ENCODE data around the gene ZNF23.

ZNF23 gene

GRCh38 chr16:71425746-71426068, 36.3 kb downstream of the ZNF23 start:
- DNase-seq: no peak

- DNase-seq: no peak
Observed at GRCh38 chr16:71424626-71425025, 37.4 kb downstream of the ZNF23 start.

DNA sequence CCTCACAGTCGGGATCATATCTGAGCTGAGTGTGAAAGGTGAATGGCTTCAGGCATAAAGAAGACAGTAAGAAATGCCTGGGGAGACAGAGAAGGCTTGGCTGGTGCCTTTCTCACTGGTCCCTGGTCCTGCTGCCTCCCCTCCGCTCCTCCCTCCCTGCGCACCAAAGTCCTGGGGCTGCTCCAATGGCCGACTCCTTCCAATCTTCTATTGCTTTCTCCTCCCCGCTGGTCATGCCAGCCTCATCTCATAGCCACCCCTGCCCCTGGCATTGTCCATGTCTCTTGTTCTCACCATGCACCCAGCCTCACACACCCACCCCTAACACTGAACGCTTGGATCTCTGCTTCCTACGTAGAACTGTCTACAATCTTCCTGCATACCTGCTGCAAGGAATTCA, 38.2 kb downstream of the ZNF23 start:
- no peak for DNase-seq

DNA sequence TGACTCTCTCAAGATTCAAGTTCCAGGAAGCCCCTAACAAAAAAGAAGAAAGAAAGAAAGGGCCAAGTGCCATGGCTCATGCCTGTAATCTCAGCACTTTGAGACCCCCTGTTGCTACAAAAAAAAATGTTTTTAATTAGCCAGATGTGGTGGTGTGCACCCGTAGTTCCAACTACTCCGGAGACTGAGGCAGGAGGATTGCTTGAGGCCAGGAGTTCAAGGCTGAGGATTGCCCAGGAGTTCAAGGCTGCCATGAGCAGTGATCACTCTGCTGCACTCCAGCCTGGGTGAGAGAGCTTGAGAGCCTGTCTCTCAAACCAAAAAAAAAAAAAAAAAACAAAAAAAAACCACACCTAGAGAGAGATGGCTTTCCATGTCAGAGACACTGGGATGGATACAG, 39.0 kb downstream of the ZNF23 start:
- no peak for DNase-seq

DNA sequence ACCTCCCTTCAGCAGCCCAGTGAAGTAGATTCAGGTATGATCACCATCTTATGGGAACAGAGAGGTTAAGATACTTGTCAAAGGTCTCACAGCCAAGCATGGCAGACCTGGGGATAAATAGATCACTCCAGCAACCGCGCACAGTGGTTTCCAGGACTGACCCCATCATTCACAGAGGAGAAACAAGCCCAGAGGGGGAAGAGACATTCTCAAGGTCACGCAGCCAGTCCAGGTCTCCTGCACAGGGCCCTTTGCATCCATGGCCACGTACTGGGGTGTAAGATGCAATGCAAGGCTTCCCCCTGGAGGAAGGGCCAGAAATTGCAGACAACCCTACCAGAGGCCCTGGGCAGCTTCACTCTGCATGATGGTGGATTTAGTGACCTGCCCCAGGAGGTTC, 40.1 kb downstream of the ZNF23 start:
- no peak for DNase-seq

- no peak for DNase-seq
Observed at GRCh38 chr16:71414038-71414437, 48.0 kb downstream of the ZNF23 start.

DNA sequence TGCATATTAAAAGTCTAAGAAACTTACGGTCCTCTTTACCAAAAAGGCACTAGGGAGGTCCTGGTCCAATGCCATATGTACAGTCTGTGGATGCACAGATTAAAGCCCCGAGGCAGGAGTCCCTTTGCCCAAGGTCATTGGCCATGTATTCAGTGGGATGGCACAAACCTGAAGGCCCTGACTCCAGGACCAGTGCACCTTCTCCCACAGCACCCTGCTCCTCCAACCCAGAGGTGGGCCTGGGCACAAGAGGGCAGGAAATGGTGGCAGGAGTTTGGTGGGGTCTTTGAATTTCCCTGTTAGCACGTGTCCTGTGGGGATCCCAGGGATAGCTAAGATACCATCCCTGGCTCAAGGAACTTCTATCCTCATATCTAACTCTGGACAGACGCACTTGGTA, 48.7 kb downstream of the ZNF23 start:
- no peak for DNase-seq

DNA sequence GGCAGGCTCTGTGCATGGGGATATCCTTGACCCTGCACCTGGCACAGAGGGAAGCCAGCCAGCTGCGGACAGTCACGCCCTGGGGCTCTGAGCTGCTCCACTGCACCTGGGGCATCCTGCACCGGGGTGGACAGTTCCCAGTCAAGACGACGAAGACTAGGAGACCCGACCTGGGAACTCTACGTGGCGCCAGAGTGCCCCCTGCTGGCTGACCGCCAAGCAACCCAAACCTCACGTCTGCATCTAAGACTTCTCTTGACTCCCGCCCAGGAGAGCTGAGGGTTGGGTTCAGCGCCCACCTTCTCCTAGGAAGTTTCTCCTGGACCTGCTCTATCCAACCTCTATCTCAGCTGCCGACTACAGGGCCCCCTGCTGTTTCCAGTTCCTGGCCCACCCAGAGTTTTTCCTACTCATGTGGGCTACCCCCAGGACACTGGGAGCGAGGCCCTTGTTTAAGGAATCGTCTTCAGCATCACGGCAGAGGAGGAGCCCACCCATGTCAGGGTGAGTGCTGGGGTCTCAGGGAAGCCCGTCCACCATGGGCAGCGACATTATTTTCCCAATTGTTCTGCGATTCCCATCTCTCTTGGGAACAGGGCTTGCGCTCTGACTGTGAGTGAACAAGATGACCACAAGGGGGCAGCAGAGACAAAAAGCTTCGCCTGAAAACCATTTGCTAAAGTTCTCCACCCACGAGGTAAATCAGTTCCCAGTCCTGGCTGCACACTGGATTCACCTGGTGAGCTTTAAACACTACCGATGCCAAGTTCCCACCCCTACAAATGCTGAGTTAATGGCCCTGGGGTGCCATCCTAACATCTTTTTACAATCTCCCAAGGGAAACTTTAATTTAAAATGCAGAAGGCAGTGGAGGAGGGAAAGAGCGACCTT, 49.5 kb downstream of the ZNF23 start:
- DNase-seq: peak; percentile 62

DNA sequence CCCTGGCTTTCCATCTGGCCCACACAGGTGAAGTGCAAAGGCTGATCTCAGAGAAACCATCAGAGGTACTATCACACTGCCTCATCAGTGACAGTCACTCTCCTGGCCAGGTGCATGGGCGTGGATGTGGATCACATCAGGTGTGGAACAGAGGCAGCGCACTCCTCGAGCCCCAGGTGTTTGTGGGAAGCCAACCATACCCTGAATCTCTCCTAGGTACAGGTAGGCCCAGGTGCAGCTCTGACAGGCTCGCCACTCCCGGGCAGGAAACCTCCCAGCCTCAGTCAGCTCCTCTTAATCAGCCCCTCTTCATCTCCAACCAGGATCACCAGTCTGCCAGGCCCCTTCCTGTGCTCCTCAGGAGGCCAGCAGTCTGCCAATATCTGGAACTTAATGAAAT, 51.9 kb downstream of the ZNF23 start:
- DNase-seq: no peak

- DNase-seq: no peak
Observed at GRCh38 chr16:71409011-71409775, 52.9 kb downstream of the ZNF23 start.

DNA sequence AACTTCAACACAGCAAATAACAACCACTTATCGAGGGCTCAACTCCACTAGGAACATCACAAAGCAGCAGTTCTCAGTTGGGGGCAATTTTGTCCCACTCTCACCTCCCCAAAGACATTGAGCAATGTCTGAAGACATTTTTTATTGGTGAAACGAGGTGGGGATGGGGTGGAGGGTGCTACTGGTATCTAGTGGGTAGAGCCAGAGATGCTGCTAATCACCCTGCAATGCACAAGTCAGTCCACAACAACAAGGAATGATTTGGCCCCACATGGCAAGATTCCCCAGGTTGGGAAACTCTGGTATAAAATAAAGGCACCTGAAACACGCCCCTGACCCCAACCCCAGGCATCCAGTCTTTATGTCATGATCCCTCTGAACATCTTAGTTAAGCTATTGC, 53.5 kb downstream of the ZNF23 start:
- DNase-seq: no peak

DNA sequence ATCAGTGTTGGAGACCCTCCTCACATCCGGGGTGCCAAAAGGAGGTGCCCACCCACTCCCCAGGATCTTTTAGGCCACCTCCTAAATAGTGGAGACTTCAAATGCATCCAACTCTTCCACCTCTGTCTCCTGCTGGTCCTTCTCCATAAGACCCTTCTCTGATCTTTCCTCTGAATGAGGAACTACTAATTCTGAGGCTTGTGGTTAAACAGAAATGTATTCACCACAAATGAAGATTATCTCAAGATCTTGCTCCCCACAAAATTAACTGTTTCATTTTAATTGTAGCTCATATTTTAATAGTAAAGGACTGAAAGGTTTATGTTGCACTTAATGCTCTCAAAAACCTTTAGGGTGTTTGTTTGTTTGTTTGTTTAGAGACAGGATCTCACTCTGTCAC, 54.3 kb downstream of the ZNF23 start:
- DNase-seq: no peak

DNA sequence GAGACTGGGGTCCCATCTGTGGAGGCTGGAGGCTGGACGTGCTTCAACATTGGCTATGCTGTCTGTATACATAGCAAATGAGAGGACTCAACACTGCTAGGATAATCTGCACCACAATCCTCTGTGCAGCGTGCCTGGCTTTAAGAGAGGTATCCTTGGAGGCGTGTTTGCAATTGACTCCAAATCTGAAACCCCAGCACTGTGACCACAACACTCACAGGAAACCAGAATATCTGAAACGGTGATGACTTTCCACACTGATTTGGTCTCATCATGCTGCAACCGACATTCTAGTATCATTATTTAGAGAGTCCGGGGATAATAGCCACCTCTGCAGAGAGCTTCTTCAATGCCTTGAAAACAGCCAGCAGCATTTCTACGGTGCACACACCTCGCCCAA, 55.3 kb downstream of the ZNF23 start:
- no peak for DNase-seq

GRCh38 chr16:71406316-71406715, 55.7 kb downstream of the ZNF23 start:
- no peak for DNase-seq

DNA sequence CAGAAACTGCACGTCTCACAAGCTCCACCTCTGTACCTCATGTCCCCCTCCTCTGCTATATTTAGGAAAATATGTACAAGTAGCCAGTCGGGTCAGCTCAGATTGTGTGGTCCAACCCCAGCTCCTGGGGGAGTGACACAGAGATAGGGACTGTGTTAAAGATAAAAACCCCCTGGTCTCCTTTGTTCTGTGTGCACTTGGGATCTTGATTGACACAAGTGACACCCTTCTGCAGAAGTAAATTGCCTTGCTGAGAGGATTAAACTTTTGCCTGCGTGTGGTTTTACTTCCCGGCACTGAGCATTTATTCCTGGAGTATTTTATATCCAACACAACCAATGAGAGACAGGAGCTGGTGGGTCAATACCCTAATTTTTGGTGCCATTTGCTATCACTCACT, 57.7 kb downstream of the ZNF23 start:
- no peak for DNase-seq

GRCh38 chr16:71402674-71403073, 59.4 kb downstream of the ZNF23 start:
- DNase-seq: no peak

DNA sequence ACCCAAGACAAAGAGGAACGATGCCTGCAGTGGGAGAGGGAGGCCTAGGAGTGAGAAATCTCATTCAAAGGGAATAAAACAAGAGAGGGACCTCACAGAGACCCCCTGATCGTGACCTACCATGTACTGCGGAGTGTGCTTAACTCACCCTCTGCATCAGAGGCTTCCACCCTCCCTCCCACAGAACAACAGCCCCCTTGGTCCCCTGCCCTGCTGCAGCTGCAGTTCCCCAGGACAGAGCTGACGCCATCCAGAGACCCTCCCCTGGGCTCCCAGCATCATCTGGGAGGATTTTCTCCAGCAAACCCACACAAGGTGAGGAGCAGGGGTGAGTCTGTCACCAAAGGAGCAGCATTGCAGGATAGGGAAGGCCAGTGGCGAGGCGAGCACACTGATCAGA, 60.0 kb downstream of the ZNF23 start:
- no peak for DNase-seq

GRCh38 chr16:71399801-71400563, 62.1 kb downstream of the ZNF23 start:
- DNase-seq: no peak
